ENCODE data around the gene MTFR1L.
"Not testable (repeated sequence)": the region's sequence is repeated elsewhere in the genome, so short reads cannot be mapped to it uniquely, and the experiment has no call there.

The MTFR1L gene

GRCh38 chr1:25825605-25826004, 5.9 kb downstream of the MTFR1L start:
- no peak for DNase-seq (ENCODE audit: low spot score)

- no peak for DNase-seq (ENCODE audit: low spot score)
These were observed 6.8 kb downstream of the MTFR1L start for GRCh38 chr1:25826571-25826970.

DNA sequence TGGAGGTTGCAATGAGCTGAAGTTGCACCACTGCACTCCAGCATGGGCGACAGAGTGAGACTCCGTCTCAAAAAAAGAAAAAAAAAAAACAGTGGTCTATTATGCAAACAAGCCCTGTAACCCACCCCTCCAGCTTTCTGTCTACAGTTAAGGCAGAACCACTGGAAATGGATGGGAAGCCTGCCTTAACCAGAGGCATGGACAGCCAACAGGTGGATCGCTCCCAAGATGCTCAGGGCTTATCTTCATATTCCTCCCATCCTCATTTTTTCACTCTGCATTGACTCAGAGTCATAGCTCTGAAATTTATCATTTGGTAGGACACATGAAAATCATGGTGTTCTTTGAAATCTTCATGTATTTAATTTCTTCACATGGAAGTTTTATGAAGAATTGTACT, 8.7 kb downstream of the MTFR1L start:
- no peak for DNase-seq (ENCODE audit: low spot score)

DNA sequence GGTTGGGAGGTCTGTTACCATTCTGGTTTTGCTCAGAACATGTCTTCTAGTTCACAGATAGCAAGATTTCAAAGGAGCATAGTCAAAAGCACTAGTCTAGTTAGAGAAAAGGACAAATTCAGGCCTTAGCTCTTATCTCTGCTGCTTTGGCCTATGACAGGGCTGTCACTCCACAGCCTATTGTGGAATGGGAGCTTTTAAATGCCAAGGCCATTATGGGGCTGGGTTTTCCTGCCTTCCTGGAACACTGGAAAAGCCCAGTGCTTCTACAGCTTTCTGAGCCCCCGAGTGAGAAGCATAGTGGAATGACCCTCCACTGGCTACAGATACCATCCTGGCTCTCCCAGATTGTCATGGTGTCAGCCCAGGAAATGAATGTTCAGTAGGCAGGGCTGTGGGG, 9.3 kb downstream of the MTFR1L start:
- no peak for DNase-seq (ENCODE audit: low spot score)

GRCh38 chr1:25831569-25832196, 11.9 kb downstream of the MTFR1L start:
- DNase-seq (ENCODE audit: low spot score), result no peak

DNA sequence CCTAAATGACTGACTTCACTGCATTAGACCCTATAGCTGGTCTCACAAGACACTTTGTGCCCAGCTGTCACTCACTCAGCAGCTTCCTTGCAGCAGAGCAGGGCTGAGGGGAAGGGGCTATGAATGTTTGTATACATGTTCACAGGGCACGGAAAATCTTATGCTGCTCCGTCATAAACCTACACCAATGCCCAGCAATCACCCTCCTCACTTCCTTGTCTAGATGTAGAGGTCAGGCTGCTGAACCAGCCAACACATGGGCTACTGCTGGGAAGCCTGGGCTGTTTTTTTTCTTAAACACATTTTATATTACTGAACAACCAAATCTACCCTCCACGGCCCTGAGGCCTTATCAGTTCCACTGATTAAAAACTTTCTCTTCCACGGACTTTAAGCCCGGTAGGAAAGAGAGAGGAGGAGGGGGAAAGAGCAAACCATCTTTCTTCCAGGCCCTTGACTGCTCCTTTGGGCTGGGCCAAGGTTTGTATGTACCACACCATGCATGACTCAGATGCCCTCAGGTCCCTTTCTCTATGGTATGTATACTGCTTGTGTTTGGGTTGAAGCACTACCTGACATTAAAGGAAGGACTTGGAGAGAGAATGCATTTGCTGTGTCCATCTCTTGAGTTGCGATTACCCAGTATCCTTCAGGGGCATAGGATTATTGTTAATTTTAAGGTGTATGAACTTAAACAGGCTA, 12.7 kb downstream of the MTFR1L start:
- no peak for DNase-seq (ENCODE audit: low spot score)

GRCh38 chr1:25833158-25833557, 13.4 kb downstream of the MTFR1L start:
- DNase-seq (ENCODE audit: low spot score), result no peak

DNA sequence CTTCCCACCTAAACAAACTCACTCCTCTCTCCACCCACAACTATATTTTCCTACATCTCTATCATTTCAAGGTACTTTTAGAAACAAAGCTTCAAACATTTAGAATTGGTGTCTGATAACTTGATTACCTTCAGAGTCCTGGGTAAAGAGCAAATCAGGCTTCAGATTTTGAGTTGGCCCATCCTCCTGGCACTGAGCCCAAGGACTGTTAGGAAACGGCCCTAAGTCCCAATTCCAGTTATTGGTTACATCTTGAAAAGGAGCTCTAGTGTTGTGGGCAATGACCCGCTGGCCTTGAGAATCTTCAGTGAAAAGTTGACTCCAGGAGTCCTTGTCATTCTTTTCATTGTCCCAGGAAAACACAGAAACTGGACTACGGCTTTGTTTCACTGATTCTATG, 15.1 kb downstream of the MTFR1L start:
- no peak for DNase-seq (ENCODE audit: low spot score)

DNA sequence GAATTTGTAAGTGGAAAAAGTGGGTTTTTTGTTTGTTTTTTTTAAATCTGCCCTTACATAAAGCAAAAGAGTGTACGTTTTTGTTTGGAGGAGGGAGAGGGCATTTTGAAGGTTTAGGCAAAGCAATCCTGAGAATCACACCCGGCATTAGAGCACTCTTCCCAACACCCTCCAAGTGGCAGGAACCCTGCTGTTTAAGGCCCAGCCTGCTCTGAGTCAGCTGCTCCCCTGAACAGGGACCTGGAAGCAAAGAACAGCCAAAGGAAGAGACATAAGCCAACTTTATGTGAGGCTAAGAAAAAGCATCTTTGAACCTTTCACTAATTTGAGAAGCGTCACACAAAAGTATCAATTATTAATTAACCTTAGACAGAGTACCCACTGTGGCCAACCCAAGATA, 16.9 kb downstream of the MTFR1L start:
- no peak for DNase-seq (ENCODE audit: low spot score)

GRCh38 chr1:25837262-25837875, 17.6 kb downstream of the MTFR1L start:
- no peak for DNase-seq (ENCODE audit: low spot score)

- not testable (repeated sequence) for DNase-seq (ENCODE audit: low spot score)
These were observed 20.1 kb downstream of the MTFR1L start for GRCh38 chr1:25839808-25840207.

DNA sequence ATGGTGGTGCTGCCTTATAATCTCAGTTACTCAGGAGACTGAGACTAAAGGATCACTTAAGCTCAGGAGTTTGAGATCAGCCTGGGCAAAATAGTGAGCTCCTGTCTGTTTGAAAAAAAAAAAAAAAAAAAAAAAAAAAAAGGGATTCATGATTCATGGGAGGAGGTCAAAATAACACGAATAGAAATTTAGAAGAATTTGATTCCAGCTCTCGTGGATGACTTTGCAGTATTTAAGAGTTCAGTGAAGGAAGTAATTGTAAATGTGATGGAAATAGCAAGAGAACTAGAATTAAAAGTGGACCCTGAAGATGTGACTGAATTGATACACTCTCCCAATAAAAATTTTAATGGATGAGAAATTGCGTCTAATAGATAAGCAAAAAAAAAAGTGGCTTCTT, 23.7 kb downstream of the MTFR1L start:
- DNase-seq (ENCODE audit: low spot score), result no peak

GRCh38 chr1:25844536-25845337, 25.0 kb downstream of the MTFR1L start:
- no peak for DNase-seq (ENCODE audit: low spot score)

- no peak for DNase-seq (ENCODE audit: low spot score)
These were observed 25.9 kb downstream of the MTFR1L start for GRCh38 chr1:25845664-25846063.

DNA sequence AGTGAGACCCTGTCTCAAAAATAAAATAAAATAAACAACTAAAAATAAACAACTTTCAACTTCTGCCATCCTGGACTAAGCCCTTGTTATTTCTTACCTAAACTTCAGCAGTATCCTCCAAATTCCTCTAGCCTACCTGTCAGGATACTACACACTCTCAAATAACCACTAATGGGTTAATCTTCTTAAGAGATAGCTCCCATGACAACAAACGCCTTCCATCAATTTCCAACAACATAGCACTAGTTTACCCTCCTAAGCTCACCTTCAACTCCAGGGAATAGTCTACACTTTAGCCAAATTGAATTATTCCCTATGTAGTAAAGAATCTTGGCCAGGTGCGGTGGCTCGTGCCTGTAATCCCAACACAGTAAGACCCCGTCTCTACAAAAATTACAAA, 28.2 kb downstream of the MTFR1L start:
- DNase-seq (ENCODE audit: low spot score), result no peak

DNA sequence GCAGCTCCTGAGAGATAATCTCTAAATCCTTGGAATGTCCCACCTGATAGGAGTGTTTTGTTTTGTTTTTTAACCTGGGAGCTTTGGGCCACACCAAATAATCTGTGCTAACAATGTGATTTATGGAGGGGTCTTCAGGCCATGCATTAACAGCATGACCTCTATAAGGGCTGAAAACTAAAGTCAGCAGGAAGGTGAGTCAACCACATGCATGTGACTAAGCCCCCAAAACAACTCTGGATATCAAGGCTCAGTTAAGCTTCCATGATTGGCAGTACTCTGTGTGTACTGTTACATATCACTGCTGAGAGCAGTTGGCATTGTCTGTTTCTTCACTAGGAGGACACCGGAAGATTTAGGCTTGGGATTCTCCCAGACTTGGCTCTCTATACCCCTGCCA, 28.8 kb downstream of the MTFR1L start:
- no peak for DNase-seq (ENCODE audit: low spot score)

GRCh38 chr1:25854554-25854953, 34.8 kb downstream of the MTFR1L start:
- peak; percentile 47 for DNase-seq (ENCODE audit: low spot score)

- DNase-seq (ENCODE audit: low spot score), result no peak
These were observed 37.1 kb downstream of the MTFR1L start for GRCh38 chr1:25856856-25857255.

DNA sequence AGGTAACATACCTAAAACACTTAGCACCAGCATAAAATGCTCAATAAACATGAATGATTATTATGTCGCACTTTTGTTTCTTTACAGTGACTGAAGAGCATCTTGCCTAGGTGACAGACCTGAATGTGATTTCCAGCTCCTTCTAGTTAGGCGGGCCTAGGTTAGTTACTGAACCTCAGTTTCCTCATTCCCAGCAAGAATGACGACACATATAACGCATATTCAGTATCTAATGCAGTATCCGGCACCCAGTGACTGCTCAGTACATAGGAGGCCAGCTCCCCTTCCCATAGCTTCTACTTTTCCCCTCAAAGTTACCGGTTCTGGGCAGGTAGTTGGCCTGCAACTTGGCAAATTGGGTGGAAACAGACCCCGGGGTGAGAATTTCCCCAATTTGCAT, 38.7 kb downstream of the MTFR1L start:
- no peak for DNase-seq (ENCODE audit: low spot score)

- peak; percentile 93 for DNase-seq (ENCODE audit: low spot score)
These were observed 39.4 kb downstream of the MTFR1L start, which contains the start of gene AUNIP for GRCh38 chr1:25858906-25859789. Gene AUNIP (minus strand): TSS chr1:25859457. CDS start chr1:25859357, 100 bp downstream.
